ENCODE results near the gene GALNT14.

The GALNT14 gene

GRCh38 chr2:31083234-31083993 lies 54.8 kb downstream of the GALNT14 start:
- no peak for DNase-seq

- DNase-seq: no peak
Observed at GRCh38 chr2:31082002-31082401, 56.2 kb downstream of the GALNT14 start.

- DNase-seq: no peak
Observed at GRCh38 chr2:31081492-31081891, 56.7 kb downstream of the GALNT14 start.

- DNase-seq: no peak
Observed at GRCh38 chr2:31080361-31080760, 57.9 kb downstream of the GALNT14 start.

GRCh38 chr2:31079665-31080064 lies 58.6 kb downstream of the GALNT14 start:
- DNase-seq: peak; percentile 7

GRCh38 chr2:31078579-31079105 lies 59.6 kb downstream of the GALNT14 start:
- DNase-seq: no peak

GRCh38 chr2:31078011-31078410 lies 60.2 kb downstream of the GALNT14 start:
- DNase-seq: no peak

- DNase-seq: no peak
Observed at GRCh38 chr2:31075941-31076590, 62.2 kb downstream of the GALNT14 start.

GRCh38 chr2:31075431-31075830 lies 62.8 kb downstream of the GALNT14 start:
- no peak for DNase-seq

GRCh38 chr2:31071741-31072140 lies 66.5 kb downstream of the GALNT14 start:
- DNase-seq: no peak

GRCh38 chr2:31070339-31071125 lies 67.7 kb downstream of the GALNT14 start:
- DNase-seq: no peak

- no peak for DNase-seq
Observed at GRCh38 chr2:31069643-31070325, 68.5 kb downstream of the GALNT14 start.

GRCh38 chr2:31067259-31067658 lies 71.0 kb downstream of the GALNT14 start:
- DNase-seq: no peak

GRCh38 chr2:31066551-31066950 lies 71.7 kb downstream of the GALNT14 start:
- DNase-seq: no peak

GRCh38 chr2:31066086-31066485 lies 72.2 kb downstream of the GALNT14 start:
- DNase-seq: no peak

GRCh38 chr2:31065356-31065755 lies 72.9 kb downstream of the GALNT14 start:
- DNase-seq: no peak

- no peak for DNase-seq
Observed at GRCh38 chr2:31060397-31060796, 77.8 kb downstream of the GALNT14 start.

- no peak for DNase-seq
Observed at GRCh38 chr2:31058096-31059035, 79.9 kb downstream of the GALNT14 start.

GRCh38 chr2:31057691-31058090 lies 80.5 kb downstream of the GALNT14 start:
- no peak for DNase-seq

- DNase-seq: no peak
Observed at GRCh38 chr2:31055938-31056337, 82.3 kb downstream of the GALNT14 start.

- DNase-seq: no peak
Observed at GRCh38 chr2:31054842-31055388, 83.3 kb downstream of the GALNT14 start.

Data from NCI-H146 (cell line).